Bone marrow (tissue), 2 donors: ENCODE results near the gene HLF.
A peak's percentile ranks its signal among the peaks of the same experiment; 100 is the strongest.

Source experiments
- DNase-seq, 2 donors: peaks; one replicate each; lab custom pipeline; 2025; lab: John Stamatoyannopoulos, UW

Gene HLF, protein sequence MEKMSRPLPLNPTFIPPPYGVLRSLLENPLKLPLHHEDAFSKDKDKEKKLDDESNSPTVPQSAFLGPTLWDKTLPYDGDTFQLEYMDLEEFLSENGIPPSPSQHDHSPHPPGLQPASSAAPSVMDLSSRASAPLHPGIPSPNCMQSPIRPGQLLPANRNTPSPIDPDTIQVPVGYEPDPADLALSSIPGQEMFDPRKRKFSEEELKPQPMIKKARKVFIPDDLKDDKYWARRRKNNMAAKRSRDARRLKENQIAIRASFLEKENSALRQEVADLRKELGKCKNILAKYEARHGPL

DNA sequence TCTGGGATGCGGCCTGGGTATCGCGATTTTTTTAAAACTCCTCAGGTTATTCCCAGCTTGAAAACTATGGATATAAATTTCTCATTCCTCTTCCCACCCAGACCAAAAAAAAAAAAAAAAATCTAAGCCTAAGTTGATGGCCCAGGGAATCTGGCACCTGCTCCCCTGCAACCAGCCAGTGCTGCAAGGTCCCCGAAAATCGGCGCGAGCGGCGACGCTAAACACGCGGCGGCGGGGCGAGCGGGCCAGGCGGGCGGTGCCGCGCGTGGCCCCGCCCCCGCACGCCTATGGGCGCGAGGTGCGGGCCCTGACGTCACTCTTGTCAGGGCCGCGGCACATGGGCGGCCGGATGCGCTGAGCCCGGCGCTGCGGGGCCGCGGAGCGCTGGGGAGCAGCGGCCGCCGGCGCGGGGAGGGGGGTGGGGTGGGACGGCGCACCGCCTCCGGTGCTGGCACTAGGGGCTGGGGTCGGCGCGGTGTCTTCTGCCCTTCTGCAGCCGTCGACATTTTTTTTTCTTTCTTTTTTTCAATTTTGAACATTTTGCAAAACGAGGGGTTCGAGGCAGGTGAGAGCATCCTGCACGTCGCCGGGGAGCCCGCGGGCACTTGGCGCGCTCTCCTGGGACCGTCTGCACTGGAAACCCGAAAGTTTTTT lies at the start of gene HLF:
Gene HLF, plus strand, starts transcription at position 316 of the 654 bp plus-strand sequence. CDS start 525 bp downstream, outside the sequence.
- DNase-seq = no peak

GRCh38 chr17:55215711-55216110 lies 49.0 kb upstream of the HLF start:
- DNase-seq = no peak

- DNase-seq = no peak
These were observed 47.9 kb upstream of the HLF start for GRCh38 chr17:55216888-55217287.

DNA sequence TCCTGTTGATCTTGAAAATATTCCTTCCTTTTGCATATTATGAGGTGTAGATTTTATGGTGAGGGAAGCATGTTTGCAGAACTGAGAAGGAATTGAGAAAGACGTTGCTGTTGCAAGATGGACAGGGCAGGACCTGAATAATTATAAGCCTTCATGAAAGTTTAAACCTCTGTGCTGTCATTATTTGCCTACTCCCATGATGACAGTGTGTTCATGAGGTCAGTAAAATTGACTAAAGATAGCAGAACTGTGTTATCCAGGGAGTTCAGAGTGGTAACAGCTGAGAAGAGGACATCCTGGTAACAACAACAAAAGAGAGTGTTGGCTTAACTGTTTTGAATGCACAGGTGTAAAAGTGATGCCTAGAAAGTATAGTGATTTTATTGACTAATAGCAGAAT lies 45.3 kb upstream of the HLF start:
- DNase-seq = no peak

GRCh38 chr17:55219934-55220333 lies 44.8 kb upstream of the HLF start:
- no peak for DNase-seq

DNA sequence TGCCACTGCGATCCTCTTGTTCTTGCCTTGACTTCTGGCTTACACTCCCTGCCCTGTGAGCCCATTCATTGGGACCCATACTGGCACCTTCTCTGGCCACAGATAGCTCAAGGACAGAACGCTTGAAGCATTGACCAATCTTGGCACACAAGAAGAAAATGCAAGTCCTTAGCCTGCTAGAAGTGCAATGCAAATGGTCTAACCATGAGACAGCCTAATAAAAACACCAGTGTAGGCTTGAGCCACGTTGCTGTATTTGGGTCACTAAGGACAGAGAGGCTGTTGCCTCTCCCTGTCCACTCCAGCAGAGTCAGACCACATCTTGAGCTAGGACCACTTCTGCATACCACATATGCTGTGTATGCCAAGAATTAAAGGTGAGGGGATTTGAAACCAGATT lies 41.2 kb upstream of the HLF start:
- no peak for DNase-seq

- no peak for DNase-seq
These were observed 40.0 kb upstream of the HLF start for GRCh38 chr17:55224746-55225145.

GRCh38 chr17:55225237-55225636 lies 39.5 kb upstream of the HLF start:
- DNase-seq = no peak

GRCh38 chr17:55228683-55229192 lies 36.0 kb upstream of the HLF start:
- DNase-seq = no peak

GRCh38 chr17:55229276-55229675 lies 35.5 kb upstream of the HLF start:
- DNase-seq = no peak

- no peak for DNase-seq
These were observed 34.0 kb upstream of the HLF start for GRCh38 chr17:55230716-55231115.

GRCh38 chr17:55233840-55234239 lies 30.9 kb upstream of the HLF start:
- DNase-seq = no peak

- DNase-seq = no peak
These were observed 28.4 kb upstream of the HLF start for GRCh38 chr17:55236316-55236715.

GRCh38 chr17:55237268-55237667 lies 27.5 kb upstream of the HLF start:
- DNase-seq = no peak

DNA sequence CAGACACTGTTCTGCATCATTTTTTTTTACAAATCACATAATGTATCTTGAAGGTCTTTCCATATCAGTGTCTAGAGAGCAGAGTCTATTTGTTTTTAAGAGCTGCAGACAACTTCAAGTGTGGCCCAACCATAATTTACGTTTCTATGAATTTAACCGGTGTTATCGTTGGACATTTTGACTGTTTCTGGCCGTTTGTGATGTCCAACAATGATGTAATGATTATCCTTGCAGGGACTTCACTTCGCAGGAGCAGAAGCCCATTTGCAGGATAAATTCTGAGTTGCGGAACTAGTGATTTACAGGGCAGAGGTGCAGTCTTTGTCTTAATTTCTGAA lies 26.9 kb upstream of the HLF start:
- DNase-seq = no peak

GRCh38 chr17:55238179-55238930 lies 26.4 kb upstream of the HLF start:
- peak; percentile 16 to 42 for DNase-seq

DNA sequence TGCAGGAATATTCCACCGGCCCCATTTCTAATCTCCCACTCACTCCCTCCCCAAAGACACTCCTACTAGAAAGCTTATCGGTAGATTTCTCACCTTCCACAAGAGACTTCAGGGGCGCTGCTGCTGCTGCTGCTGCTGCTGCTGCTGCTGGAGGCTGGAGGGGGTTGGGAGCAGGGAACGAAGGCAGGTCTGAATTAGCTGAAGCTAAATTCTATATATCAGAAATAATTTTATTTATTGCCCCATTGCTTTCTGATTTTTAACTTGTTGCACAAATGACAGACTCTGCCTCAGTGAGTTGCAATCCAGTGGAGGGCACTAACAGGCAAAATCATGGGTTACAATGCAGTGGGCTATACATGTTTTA lies 25.8 kb upstream of the HLF start:
- no peak for DNase-seq

GRCh38 chr17:55241097-55241496 lies 23.7 kb upstream of the HLF start:
- DNase-seq = no peak

DNA sequence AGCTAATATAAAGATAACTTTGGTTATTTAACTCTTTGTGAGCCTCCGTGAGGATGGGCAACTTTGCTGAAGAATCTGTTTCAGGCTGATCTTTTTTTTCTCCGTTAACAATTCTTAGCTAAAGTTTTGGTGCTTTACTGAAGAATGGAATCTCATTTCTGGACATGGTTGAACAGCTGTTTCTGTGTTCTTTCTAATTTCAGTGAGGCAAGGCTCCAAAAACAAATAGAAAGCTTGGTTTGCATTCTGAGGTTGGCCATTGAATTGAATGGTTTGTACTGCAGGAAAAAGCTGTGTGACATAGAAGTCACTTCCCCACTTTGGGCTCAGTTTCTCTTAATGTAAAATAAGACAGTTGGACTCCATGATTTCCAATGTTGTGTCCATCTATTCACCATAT lies 22.3 kb upstream of the HLF start:
- DNase-seq = no peak

DNA sequence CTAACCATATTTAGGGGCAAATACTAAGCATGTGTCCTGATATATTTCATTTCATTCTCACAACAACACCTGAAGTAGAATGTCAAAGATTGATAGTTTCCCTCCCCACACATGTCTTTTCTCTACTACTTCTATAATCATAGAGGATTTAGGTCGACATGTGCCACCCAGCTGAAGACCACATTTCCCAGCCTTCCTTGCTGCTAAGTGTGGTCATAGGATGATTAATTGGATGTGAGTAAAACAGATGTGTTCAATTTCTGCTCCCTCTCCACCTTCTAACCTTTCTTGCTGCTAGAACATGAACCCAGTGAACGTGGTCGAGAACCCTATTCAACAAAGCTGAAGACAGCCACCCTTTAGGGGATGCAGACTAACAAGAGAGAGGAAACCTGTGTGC lies 18.8 kb upstream of the HLF start:
- no peak for DNase-seq

DNA sequence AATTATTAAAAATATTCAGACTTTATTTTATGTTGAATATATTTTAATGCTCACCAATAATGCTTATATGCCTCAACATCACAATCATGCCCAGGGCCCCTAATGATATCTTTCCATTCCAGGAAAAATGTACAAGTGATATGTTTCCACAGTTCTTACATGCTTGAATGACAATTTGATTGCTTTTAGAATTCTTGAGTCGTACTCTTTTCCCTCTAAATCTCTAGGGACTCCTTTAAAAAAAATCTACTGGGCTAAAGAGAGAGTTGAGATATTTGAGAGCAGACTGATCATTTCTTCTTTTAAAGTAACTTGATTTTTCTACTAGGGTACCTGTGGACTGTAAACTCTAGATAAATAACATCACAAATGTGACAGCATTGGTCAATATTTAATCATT lies 18.2 kb upstream of the HLF start:
- DNase-seq = no peak

- no peak for DNase-seq
These were observed 16.7 kb upstream of the HLF start for GRCh38 chr17:55248077-55248476.

GRCh38 chr17:55249861-55250260 lies 14.9 kb upstream of the HLF start:
- no peak for DNase-seq
